Measurements from ENCODE around the gene NRGN.

DNA sequence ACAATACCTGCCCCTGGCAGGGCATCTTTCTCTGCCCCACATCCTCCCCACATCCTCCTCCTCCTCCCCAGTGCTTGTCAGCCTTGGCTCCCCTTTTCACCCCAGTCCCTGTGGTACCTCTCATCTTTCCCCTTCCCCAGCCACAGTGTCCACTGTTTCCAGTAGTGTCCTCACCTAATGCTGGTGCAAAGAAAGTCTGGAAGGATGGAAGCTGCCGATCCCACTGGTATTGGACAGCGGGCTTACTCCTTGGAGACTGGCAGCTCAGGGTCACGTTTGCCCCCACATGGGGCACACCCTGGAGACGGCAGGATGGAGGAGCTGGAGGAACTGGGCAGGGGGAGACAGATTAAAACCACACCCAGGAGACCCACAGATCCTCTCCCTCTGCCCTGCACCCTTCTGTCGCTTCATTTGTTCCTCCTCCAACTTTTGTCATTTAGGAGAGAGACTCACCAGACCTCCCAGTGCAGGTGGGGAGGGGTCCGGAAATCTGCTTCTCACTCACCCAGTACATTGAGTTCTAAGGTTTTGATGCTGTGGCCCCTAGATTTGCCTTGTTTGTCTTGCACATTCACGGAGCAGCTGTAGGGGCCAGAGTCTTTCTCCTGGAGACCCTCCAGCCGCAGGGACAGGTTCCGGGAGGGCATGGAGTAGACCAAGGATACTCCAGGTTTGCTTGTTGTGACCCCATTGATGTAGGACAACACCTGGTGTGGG is 16.5 kb downstream of the NRGN start:
- TF ChIP-seq, protein P1, sequence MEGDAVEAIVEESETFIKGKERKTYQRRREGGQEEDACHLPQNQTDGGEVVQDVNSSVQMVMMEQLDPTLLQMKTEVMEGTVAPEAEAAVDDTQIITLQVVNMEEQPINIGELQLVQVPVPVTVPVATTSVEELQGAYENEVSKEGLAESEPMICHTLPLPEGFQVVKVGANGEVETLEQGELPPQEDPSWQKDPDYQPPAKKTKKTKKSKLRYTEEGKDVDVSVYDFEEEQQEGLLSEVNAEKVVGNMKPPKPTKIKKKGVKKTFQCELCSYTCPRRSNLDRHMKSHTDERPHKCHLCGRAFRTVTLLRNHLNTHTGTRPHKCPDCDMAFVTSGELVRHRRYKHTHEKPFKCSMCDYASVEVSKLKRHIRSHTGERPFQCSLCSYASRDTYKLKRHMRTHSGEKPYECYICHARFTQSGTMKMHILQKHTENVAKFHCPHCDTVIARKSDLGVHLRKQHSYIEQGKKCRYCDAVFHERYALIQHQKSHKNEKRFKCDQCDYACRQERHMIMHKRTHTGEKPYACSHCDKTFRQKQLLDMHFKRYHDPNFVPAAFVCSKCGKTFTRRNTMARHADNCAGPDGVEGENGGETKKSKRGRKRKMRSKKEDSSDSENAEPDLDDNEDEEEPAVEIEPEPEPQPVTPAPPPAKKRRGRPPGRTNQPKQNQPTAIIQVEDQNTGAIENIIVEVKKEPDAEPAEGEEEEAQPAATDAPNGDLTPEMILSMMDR (IDR thresholded peaks at IDR 0.05), result no peak
- no peak for TF ChIP-seq POLR2A (IDR thresholded peaks at IDR 0.05)
- no peak for TF ChIP-seq EP300 (IDR thresholded peaks at IDR 0.05)

All from tibial nerve (tissue), 4 donors.